HG03439 (cell line): Measurements from ENCODE around the gene SMG9.
"Not testable (repeated sequence)": the region's sequence is repeated elsewhere in the genome, so short reads cannot be mapped to it uniquely, and the experiment has no call there.

Experiments
- ATAC-seq: cut with Tn5 transposase; IDR thresholded peaks from one replicate; pipeline ENCODE4 v1.9.1; 2021; ENCODE audit warnings: mild to moderate bottlenecking, moderate library complexity; ENCODE audit not compliant: unreplicated experiment

Gene SMG9

DNA sequence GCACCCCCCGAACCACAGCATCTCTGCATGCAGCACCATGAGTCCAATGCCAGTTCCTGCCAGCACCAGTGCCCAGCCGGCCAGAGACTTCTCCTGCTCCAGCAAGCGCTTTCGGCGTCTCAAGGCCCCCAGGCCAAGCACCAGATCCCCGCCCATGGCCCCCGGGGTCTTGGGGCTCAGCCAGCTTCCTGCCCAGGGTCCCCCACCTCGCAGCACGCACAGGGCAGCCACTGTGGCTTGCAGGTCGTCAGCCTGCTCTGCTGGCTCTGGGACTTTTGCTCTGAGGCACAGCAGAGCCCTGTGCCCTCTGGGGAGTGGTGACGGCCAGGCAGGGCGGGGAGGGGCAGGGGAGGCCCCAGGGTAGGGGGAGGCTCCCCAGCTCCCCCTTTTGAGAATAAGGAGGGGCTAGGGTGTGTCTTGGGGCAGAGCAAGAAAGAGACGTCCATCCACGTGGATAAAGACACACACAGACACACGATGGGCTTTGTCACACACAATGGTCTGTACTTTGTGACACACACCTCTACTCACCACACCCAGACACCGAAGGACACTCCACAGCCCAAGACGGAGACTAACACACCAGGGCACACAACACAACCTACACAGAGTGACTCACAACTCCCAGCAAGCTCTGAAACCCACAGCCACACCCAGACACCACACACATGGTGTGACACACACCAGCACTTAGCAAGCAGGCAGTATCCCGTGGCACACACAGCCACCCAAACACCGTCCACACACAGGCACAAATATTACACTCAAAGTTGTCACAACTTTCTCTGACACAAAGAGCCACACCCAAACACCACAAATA, 26.2 kb upstream of the SMG9 start, which contains the start of gene KCNN4:
Gene KCNN4 (minus strand): TSS at position 268 of the 820 bp plus-strand sequence. CDS start 112 bp downstream, at position 156.
- no peak for ATAC-seq

DNA sequence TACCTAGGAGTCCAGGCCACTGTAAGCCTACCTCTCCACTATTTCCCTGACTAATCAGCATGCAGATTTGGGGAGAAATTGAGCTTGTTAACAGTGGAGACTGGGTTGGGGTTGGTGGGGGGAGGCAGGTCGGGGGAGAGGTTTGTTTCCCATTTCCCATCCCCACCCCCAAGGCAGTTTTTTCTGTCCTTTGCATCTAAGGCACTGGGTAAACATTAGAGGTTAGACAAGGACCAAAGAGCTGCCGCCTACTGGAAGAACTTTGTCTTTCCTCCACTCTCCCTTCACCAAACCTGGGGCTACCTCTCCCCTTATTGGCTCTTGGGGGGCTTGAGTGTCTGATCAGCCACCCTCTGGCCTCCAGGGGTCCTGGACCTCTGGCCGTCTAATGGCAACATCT, 25.1 kb upstream of the SMG9 start:
- ATAC-seq, result no peak

DNA sequence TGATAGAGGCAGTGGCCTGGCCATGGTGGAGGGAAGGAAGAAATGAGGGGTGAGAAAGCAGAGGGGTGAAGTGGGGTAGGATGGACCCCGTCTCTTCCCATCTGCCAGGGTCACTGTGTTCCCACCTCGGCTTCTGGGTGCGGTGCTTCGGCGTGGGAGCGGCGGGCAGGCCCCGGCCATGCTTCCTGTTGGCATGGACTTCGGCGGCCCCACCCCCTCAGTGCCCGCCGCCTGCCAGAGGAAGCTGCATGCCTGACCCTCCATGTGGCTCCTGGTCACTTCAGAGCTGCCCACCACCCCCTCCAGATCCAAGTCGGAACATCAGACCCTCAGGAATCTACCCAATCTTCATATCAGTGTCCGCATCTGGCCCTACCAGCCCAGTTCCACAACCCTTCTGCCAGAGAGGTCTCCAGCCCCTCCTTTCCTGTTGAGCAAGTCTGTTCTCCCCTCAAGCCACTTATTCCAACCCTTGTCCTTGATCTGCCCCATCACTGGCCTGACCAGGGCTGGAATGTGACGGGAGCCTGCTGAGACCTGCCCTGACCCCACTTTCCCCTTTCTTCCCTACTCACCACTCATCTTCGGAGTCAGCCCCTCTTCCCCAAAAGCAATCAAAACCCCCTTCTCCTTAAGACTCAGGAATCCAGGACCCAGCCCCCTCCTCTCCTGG, 24.5 kb upstream of the SMG9 start:
- ATAC-seq, result no peak

DNA sequence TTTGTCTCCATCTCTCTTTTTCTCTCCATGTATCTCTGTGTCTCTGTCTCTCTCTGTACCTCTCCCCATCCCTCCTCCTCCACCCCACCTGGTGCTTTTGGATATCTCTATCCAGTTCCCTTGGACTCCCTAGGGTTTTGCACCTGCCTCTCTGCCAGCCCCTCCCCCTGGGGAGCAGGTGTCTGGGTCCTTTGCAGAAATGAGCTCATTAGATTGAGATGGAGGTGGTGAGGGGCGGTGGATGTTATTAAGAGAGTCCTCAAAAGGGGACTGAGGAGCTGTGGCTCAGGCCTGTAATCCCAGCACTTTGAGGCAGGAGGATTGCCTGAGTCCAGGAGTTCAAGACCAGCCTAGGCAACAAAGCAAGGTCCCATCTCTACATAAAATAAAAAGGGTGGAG, 23.9 kb upstream of the SMG9 start:
- no peak for ATAC-seq

DNA sequence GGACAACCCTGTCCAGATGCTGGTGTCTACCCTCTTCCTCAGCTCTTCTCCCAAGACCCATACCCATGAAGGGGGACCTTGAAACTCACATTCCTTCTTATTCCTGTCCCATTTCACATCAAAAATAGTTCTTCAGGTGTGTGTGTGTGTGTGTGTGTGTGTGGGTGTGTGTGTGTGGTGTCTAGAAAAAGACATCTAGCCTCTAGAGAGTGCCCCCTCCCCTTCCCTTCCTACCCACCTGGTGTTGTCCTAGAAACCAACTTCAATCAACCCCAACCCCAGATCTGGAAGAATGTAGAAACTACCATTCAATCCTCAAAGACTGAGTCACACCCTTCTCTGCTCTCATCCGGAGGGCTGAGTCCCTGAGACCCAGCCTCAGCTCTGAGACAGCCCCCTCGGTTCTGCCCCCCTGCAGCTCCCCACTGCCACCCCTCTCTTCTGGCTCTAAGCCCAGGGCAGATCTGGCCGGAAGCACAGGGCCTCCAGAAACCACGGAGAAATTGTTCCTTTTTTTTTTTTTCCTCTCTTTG, 22.5 kb upstream of the SMG9 start:
- ATAC-seq, result no peak

DNA sequence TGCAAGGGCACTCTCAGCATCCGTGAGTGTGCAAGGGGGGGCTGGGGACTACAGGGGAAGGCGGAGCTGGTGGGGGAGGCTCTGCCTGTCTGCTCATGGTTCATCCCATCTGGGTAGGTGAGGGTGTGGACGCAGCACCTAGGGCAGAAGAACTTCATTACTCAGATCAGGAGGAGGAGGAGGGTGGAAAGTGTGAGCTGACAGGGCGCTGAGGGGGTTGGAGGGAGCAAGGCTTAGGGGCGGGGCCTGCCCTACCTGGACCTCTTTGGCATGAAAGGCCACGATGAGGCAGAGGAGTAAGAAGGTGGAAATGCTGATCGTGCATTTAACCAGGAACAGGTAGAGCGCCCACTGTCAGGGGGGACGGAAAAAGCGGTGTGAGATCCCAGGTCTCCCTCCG, 21.5 kb upstream of the SMG9 start:
- no peak for ATAC-seq

DNA sequence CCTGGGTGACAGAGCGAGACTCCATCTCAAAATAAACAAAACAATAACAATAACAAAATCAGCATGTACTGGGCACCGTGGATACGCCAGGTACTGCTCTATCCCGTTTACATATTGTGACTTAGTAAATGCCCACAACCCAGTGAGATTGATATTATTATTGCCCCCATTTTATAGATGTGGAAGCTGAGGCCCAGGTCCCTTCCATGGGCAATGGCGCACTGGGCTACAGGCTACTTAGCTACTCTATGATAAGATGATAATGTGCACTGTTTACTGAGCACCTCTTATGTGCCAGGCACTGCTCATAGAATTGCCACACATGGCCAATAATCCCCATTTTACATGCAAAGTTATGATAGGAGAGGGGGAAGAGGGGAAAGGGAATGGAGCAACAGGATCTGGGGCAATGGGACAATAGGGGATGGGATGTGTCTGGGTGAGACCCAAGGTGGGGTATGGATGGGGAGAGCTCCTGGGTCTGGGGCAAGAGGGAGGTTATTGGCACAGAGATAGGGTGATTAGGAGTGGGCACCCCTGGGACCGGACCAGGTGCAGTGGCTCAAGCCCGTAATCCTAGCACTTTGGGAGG, 20.6 kb upstream of the SMG9 start:
- ATAC-seq, result no peak

DNA sequence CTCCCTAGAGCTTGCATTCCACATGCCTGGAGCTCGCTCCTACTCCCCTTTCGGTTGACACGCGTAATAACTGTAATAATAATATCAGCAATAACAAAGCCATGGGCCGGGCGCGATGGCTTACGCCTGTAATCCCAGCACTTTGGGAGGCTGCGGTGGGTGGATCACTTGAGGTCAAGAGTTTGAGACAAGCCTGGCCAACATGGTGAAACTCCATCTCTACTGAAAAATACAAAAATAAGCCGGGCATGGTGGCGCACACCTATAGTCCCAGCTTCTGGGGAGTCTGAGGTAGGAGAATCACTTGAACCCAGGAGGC, 20.1 kb upstream of the SMG9 start:
- not testable (repeated sequence) for ATAC-seq

DNA sequence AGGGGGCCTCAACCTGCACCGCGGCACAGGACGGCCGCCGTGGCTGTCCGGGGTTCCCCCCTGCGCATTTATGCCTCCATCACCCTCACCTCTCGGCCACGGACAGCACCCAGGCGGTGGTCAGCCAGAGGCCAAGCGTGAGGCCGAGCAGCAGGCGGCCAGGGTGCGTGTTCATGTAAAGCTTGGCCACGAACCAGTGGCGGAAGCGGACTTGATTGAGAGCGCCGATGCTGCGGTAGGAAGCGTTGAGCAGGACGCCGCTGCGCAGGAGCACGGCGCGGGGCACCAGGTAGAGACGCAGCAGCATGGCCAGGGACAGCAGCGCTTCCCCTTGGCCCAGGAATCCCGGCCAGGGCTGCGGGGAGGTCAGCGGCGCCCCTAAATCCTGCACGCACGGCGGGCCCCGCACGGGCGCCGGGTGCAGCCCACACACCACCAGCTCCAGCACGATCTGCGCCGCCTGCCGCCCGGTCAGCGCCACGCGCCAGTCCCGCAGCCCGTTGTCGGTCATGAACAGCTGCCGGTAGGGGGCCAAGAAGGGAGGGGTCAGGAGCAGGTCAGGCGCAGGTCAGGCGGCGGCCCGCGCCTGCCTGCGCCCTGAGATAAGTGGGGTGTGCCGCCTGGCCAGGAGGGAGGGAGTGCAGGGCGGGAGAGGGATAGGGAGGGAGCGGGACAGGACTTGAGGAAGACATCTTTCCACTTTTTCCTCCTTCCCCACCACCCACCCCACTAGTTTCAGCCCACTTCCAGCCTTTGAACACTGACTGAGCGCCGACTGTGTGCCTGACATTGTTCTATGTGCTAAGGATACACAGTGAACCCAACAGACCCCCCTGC, 19.6 kb upstream of the SMG9 start:
- ATAC-seq, result no peak

DNA sequence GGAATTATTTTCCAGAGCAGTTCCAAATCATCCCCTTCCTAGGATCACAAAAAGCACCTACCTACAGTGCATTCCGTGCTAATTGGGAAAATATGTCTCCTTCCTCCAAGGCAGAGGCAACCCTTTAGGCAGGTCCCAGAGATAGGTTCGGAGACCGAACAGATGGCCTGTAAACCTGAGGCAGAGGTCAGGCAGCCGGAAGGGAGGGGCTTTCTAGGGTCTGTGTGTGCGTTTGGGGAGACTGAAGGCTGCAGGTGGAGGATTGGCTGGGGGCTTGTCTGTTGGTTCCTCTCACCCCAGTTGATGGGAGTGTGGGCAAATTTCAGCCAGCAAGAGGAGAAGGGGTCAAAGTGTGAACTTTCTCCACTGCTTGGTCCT, 19.0 kb upstream of the SMG9 start:
- no peak for ATAC-seq

DNA sequence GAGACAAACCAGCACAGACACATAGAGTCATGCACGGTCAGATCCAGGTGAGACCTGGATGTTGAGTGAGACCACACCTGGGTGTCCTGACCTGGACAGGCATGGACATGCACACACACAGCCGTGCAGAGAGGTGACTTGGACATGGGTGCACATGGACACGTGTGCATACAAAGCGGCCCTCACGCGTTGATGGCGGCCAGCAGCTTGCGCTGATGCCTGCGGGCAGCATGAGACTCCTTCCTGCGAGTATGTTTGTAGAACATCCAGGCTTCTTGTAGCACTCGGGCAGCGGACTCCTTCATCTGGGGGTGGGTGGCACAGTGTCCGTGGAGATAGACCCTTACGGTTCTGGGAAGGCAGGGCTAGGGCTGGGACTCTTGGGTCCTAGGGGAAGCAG, 14.5 kb upstream of the SMG9 start:
- ATAC-seq, result no peak

DNA sequence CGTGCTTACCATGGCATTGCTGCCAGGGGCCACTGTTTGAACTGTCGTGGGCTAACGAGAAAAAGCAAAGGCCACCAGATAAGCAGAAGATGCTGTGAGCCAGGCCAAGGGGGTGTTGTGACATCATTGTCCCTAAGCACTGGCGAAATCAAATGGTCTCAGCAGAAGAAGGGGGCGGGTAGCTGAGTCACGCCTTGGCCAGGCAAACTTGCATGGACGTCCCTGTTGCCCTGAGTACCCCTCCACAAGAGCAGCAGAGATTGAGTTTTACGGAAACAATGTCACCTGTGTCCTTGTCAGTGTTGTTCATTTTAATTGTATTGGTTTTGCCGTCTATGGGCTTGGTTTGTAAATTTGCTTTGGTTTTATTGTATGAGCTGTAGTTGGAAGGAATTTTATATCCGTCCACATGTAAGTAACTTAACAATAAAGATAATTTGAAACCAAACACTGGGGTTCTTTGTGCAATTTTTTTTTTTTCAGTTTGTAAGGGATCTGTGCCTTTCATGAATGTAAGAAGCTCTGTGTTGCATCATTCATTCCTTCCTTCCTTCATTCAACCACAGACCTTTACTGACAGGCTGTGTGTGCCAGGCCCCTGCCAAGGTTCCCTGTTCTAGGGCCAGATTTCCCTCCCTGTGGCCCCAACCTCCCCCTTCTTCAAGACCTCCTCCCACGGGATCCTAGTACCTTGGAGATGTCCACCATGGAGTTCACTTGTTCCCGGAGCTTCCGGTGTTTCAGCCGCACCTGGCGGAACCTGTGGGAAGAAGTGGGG, 13.7 kb upstream of the SMG9 start:
- no peak for ATAC-seq

DNA sequence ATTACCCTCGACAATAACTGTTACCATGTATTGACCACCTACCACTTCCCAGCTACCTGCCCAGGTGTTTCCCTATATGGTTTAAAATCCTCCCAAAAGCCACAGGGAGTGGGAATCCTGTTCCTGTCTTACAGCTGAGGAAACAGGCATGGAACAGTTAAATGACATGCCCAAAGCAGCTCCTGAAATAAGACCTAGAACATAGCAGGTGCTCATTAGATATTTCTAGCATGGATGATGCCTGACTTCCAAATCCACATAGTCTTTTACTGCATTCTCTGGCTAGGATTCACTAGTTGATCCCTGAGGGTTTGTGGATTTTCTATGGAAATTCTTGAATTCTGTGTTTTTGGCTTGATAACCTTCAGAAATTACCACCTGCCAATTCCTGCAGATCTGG, 13.1 kb upstream of the SMG9 start:
- ATAC-seq, result no peak

DNA sequence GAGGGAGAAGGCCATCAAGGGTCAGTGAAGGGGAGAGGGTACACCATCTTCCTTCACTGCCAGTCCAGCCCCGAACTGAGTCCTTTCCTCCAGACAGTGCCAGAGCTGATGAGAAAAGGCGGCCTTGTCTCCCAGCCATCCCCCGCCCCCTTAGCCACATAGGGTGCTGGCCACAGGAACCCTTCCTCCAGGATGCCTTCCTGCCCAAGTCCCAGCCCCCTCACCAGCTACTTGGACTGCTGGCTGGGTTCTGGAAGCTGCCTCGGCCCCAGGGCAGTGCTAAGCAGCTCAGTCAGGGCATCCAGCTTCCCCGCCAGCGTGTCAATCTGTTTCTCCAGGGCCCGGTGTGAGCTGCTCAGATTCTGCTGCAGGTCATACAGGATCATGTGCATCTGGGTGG, 12.6 kb upstream of the SMG9 start:
- ATAC-seq, result no peak

DNA sequence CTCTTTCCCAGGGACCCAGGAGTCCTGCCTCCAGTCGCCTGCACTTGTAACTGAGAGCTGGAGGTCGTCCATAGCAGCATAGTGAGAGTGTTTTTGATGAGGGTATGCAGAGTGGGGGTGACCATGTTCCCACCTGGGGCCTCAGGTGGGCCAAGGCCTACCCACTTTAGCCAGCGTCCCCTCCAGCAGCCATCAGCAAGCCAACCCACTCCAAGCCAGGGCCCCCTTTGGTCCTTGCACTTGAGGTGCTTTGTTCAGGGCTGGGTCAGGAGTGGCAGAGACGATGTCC, 11.9 kb upstream of the SMG9 start:
- no peak for ATAC-seq

DNA sequence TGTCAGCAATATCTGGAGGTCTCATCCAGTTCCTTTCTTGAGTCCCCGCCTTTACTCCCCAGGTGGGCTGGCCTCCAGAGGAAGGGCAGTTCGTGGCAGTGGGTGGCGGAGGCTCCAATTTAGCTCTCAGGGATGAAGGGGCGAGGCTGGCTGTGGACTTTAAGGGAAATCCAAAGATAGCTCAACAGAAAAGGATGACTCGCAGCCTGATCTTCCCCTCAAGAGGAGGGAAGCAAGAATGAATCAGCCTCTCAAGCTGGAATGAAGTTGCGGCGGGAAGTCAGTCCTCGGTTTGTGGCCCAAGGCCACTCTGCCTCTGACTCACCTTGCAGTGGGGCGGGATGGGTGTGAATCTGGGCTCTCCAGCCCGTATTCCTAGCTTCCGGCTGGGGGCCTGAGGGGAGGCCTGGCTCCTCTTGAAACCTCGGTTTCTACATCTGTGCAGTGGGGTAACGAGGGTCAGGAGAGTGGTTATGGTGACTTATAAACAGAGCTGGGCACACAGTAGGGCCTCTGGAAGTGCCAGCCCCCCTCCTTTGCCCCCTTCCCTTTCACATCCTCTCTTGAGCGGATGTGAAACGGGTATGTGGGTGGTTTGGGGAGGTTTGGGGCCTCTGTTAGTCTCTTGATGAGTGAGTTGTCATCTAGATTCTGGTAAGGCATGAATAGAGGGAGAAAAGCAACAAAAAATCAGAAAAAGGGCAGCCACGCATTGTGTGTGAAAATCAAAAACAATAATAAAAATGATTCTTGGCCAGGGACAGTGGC, 10.5 kb upstream of the SMG9 start:
- peak; percentile 62 for ATAC-seq

DNA sequence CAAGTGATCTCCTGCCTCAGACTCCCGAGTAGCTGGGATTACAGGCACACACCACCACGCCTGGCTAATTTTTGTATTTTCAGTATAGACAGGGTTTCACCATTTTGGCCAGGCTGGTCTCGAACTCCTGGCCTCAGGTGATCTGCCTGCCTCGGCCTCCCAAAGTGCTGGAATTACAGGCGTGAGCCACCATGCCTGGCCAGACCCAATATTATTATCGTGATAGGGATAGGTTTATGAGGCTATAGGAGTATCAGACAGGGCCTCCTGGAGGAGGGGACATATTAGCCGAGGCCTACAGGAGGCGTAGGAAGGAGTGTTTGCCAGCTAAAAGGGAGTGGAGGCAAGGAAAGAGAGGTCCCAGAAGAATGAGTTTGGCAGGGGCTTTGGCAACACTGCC, 9.9 kb upstream of the SMG9 start:
- not testable (repeated sequence) for ATAC-seq

DNA sequence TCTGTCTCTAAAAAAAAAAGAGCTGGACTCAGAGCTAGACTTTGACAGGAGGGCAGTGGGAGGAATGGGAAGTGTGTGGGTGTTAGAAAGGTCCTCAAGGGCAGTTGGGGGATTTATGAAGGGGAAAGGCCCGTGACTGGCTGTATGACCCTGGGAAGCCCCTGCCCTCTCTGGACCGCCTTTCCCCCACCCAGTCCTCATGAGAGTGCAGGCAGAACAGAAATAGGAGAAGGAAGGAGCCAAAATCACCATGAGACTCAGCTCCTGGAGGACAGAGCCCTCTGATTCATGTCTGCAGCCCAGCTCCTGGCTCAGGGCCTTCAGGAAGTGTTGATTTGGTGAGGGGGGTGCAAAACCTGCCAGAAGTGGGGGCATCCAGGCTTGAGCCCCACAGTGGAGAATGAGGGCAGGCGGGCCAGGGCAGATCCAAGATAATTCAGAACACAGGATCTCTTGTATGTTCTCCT, 8.7 kb upstream of the SMG9 start:
- no peak for ATAC-seq

DNA sequence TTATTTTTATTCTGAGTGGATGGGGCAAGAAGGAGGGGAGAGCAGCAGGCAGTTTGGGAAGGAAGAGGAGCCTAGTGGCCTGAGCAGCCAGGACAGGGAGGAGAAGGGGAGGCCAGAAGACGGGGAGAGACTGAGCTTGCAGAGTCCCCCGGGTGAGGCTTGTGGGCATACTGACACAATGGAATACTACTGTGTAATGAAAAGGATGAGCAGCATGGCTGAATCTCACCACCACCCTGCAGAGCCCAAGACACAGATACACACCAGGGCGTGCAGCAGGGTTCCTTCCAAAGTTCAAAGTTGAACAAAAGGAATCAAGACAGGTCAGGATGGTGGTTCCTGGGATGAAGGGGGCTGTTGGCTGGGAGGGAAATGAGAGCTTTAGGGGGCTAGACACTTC, 8.1 kb upstream of the SMG9 start:
- ATAC-seq, result no peak

DNA sequence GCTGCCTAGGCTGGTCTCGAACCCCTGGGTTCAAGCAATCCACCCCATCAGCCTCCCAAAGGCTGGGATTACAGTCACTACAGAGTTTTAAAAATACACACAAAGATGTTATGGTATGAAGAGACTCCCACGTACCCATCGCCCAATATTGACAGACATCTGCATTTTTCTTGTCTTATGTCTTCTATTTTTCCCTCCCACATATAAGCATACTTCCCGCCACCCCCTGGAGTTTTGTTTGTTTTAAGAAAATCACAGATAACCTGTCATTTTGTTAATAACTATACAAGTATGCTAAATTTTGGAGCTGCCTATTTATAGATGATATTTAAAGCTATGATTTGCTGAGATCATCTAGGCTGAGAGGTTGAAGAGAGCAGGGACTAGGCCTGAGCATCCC, 6.2 kb upstream of the SMG9 start:
- no peak for ATAC-seq
